ENCODE results near the gene CCDC12.

The CCDC12 gene

GRCh38 chr3:46917257-46917656 lies 59.3 kb downstream of the CCDC12 start:
- Histone ChIP-seq H3K4me3 (replicated peaks; ENCODE audit: insufficient read depth, low read length) (no peak overlapping the region), H3K27me3 (ENCODE audit: insufficient read depth, poor library complexity, severe bottlenecking) (no peaks in the 10 kb centered on the region), H3K27ac (replicated peaks) (no peak overlapping the region)

GRCh38 chr3:46916799-46917198 lies 59.7 kb downstream of the CCDC12 start:
- DNase-seq (ENCODE audit: low read depth in 1 of 2, low spot score in 1 of 2) = no peak
- Histone ChIP-seq H3K27ac (replicated peaks) (no peak overlapping the region), H3K4me3 (replicated peaks; ENCODE audit: insufficient read depth, low read length) (no peak overlapping the region), H3K27me3 (ENCODE audit: insufficient read depth, poor library complexity, severe bottlenecking) (no peaks in the 10 kb centered on the region)
- TF ChIP-seq POLR2AphosphoS5 (IDR thresholded peaks at IDR 0.05; ENCODE audit: low read depth) = no peak
- TF ChIP-seq, protein P1, sequence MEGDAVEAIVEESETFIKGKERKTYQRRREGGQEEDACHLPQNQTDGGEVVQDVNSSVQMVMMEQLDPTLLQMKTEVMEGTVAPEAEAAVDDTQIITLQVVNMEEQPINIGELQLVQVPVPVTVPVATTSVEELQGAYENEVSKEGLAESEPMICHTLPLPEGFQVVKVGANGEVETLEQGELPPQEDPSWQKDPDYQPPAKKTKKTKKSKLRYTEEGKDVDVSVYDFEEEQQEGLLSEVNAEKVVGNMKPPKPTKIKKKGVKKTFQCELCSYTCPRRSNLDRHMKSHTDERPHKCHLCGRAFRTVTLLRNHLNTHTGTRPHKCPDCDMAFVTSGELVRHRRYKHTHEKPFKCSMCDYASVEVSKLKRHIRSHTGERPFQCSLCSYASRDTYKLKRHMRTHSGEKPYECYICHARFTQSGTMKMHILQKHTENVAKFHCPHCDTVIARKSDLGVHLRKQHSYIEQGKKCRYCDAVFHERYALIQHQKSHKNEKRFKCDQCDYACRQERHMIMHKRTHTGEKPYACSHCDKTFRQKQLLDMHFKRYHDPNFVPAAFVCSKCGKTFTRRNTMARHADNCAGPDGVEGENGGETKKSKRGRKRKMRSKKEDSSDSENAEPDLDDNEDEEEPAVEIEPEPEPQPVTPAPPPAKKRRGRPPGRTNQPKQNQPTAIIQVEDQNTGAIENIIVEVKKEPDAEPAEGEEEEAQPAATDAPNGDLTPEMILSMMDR (IDR thresholded peaks at IDR 0.05; ENCODE audit: insufficient read depth, low read length) = no peak
- TF ChIP-seq SPI1 (IDR thresholded peaks at IDR 0.05; ENCODE audit: borderline replicate concordance, low read depth) = no peak
- no peak for TF ChIP-seq GABPA (IDR thresholded peaks at IDR 0.05; ENCODE audit: low read depth)
- no peak for TF ChIP-seq REST (IDR thresholded peaks at IDR 0.05; ENCODE audit: insufficient replicate concordance, low read depth)

More at GRCh38 chr3:46917257-46917656, 59.3 kb downstream of the CCDC12 start:
- TF ChIP-seq SPI1 (IDR thresholded peaks at IDR 0.05; ENCODE audit: borderline replicate concordance, low read depth) (no peak), POLR2AphosphoS5 (IDR thresholded peaks at IDR 0.05; ENCODE audit: low read depth) (no peak), REST (IDR thresholded peaks at IDR 0.05; ENCODE audit: insufficient replicate concordance, low read depth) (no peak), GABPA (IDR thresholded peaks at IDR 0.05; ENCODE audit: low read depth) (no peak)
- TF ChIP-seq, protein P1 (IDR thresholded peaks at IDR 0.05; ENCODE audit: insufficient read depth, low read length) = no peak
- no peak for DNase-seq (ENCODE audit: low read depth in 1 of 2, low spot score in 1 of 2)

GRCh38 chr3:46916278-46916677 lies 60.3 kb downstream of the CCDC12 start:
- Histone ChIP-seq H3K4me3 (replicated peaks; ENCODE audit: insufficient read depth, low read length) (no peak overlapping the region), H3K27me3 (ENCODE audit: insufficient read depth, poor library complexity, severe bottlenecking) (no peaks in the 10 kb centered on the region)

More at GRCh38 chr3:46916278-46916677, 60.3 kb downstream of the CCDC12 start:
- H3K27ac ChIP-seq (replicated peaks) = no peak overlapping the region
- TF ChIP-seq, protein P1 (IDR thresholded peaks at IDR 0.05; ENCODE audit: insufficient read depth, low read length) = no peak
- no peak for TF ChIP-seq GABPA (IDR thresholded peaks at IDR 0.05; ENCODE audit: low read depth)
- DNase-seq (ENCODE audit: low read depth in 1 of 2, low spot score in 1 of 2) = no peak

All from HL-60 (cell line).